Prostate gland (tissue), 2 donors: ENCODE results near the gene TMEM255A. TPM values are rescaled to one million over a fixed set of nuclear protein-coding genes. Genes with fewer than 3 reads are reported as not detected.

Source experiments
- DNase-seq: peaks from one replicate; pipeline ENCODE4 v3.0.0-alpha.2; 2019; ENCODE audit warnings: low spot score
- H3K27ac ChIP-seq, 2 donors: fragments of 200-600 bp; sonication (generic); 2 replicates each; pipeline ENCODE4 v1.5.1; 2017 to 2019
- H3K27me3 ChIP-seq: fragments of 200-600 bp; sonication (generic); replicated peaks from 2 replicates; pipeline ENCODE4 v1.5.1; 2019; ENCODE audit not compliant: insufficient read depth
- H3K36me3 ChIP-seq, 2 donors: fragments of 200-600 bp; sonication (generic); 1 replicate in 1 of 2; 2 replicates in 1 of 2; pipeline versions ENCODE4 v1.5.1 to v1.8.1; 2017 to 2019
- H3K4me1 ChIP-seq: fragments of 200-600 bp; sonication (generic); replicated peaks from 2 replicates; pipeline ENCODE4 v1.5.1; 2019
- H3K4me3 ChIP-seq, 2 donors: fragments of 200-600 bp; sonication (generic); 2 replicates each; pipeline ENCODE4 v1.5.1; 2017 to 2019
- H3K9me3 ChIP-seq: fragments of 200-600 bp; sonication (generic); 2 replicates; pipeline ENCODE4 v1.5.1; 2017
- POLR2A ChIP-seq: fragments of 450-650 bp; IDR thresholded peaks from one replicate; pipeline ENCODE4 v1.6.1; 2016; ENCODE audit warnings: antibody characterized with exemption, mild to moderate bottlenecking
- POLR2AphosphoS5 ChIP-seq: sonication (generic); formaldehyde crosslinking; IDR thresholded peaks from one replicate; pipeline ENCODE4 v1.6.1; 2017; ENCODE audit warnings: antibody characterized with exemption
- WGBS: methylation state at CpG from one replicate; pipeline ENCODE4 v1.1.5; 2018; 5-methylcytosine and 5-hydroxymethylcytosine counted together
- intact Hi-C: fragments of 100-400 bp; cut with DNase I; formaldehyde crosslinking; loops from one replicate; pipeline ENCODE4 v1.14.2; 2022
- total RNA-seq, 2 donors: library from RNA; depleted of rRNA; stranded (reverse); fragments of >200 nt; gene quantifications; one replicate each; pipeline ENCODE4 v1.1.0, GENCODE V29; 2016
- TF ChIP-seq, protein P1 (sequence below), 4 experiments: fragments of 200-600 bp in 2 of 4; fragments of 450-650 bp in 2 of 4; sonication (generic) in 2 of 4; IDR thresholded peaks; 1 replicate in 3 of 4; 2 replicates in 1 of 4; pipeline ENCODE4 v1.5.1; 2016 to 2019; ENCODE audit warnings: antibody characterized with exemption in 4 of 4, mild to moderate bottlenecking in 2 of 4, moderate library complexity in 2 of 4

TMEM255A gene
- total RNA-seq, 2 donors from 2014 or later, result 0.18 to 0.62 TPM

- no peaks in the 10 kb centered on the region for H3K27me3 ChIP-seq
- H3K9me3 ChIP-seq, result no peaks in the 10 kb centered on the region
- H3K36me3 ChIP-seq, result no peaks in the 10 kb centered on the region
- intact Hi-C loops, result no loop called here
- H3K27ac ChIP-seq, result no peak overlapping the region
- 46% methylated on average over 2 of the region's 3 CpGs for WGBS
- TF ChIP-seq POLR2AphosphoS5, result no peak
- TF ChIP-seq POLR2A, result no peak
- TF ChIP-seq, protein P1, sequence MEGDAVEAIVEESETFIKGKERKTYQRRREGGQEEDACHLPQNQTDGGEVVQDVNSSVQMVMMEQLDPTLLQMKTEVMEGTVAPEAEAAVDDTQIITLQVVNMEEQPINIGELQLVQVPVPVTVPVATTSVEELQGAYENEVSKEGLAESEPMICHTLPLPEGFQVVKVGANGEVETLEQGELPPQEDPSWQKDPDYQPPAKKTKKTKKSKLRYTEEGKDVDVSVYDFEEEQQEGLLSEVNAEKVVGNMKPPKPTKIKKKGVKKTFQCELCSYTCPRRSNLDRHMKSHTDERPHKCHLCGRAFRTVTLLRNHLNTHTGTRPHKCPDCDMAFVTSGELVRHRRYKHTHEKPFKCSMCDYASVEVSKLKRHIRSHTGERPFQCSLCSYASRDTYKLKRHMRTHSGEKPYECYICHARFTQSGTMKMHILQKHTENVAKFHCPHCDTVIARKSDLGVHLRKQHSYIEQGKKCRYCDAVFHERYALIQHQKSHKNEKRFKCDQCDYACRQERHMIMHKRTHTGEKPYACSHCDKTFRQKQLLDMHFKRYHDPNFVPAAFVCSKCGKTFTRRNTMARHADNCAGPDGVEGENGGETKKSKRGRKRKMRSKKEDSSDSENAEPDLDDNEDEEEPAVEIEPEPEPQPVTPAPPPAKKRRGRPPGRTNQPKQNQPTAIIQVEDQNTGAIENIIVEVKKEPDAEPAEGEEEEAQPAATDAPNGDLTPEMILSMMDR (IDR thresholded peaks at IDR 0.05), result no peak
- DNase-seq, result no peak
- no peaks in the 10 kb centered on the region for H3K4me1 ChIP-seq
- no peak overlapping the region for H3K4me3 ChIP-seq
Measured at GRCh38 chrX:120287513-120288112, 23.6 kb downstream of the TMEM255A start.

GRCh38 chrX:120286733-120287512 lies 24.3 kb downstream of the TMEM255A start:
- no peak for DNase-seq
- no peaks in the 10 kb centered on the region for H3K36me3 ChIP-seq
- no peak overlapping the region for H3K4me3 ChIP-seq
- H3K9me3 ChIP-seq, result no peaks in the 10 kb centered on the region
- TF ChIP-seq POLR2A (no peak), POLR2AphosphoS5 (no peak)
- TF ChIP-seq, protein P1 (IDR thresholded peaks at IDR 0.05), result no peak
- no peaks in the 10 kb centered on the region for H3K4me1 ChIP-seq
- no peaks in the 10 kb centered on the region for H3K27me3 ChIP-seq
- intact Hi-C loops, result no loop called here
- 85% methylated on average over 3 of the region's 4 CpGs for whole genome bisulfite sequencing
- H3K27ac ChIP-seq, result no peak overlapping the region

GRCh38 chrX:120282697-120283096 lies 28.6 kb downstream of the TMEM255A start:
- Histone ChIP-seq H3K4me3 (no peak overlapping the region), H3K9me3 (no peaks in the 10 kb centered on the region), H3K27ac (no peak overlapping the region), H3K27me3 (no peaks in the 10 kb centered on the region), H3K36me3 (no peaks in the 10 kb centered on the region), H3K4me1 (no peaks in the 10 kb centered on the region)
- intact Hi-C loops, result no loop called here
- TF ChIP-seq POLR2A, result no peak
- TF ChIP-seq, protein P1 (IDR thresholded peaks at IDR 0.05), result no peak
- no peak for TF ChIP-seq POLR2AphosphoS5
- 82% methylated on average over 1 of the region's 1 CpG for WGBS
- DNase-seq, result no peak

GRCh38 chrX:120281761-120282160 lies 29.5 kb downstream of the TMEM255A start:
- WGBS, result 48% methylated on average over 4 of the region's 4 CpGs
- no peaks in the 10 kb centered on the region for H3K27me3 ChIP-seq
- no peak overlapping the region for H3K4me3 ChIP-seq
- no peak overlapping the region for H3K27ac ChIP-seq
- no peak for DNase-seq
- H3K9me3 ChIP-seq, result no peaks in the 10 kb centered on the region
- H3K36me3 ChIP-seq, result no peaks in the 10 kb centered on the region
- no peak for TF ChIP-seq POLR2AphosphoS5
- H3K4me1 ChIP-seq, result no peaks in the 10 kb centered on the region
- intact Hi-C loops, result no loop called here

GRCh38 chrX:120281021-120281624 lies 30.1 kb downstream of the TMEM255A start:
- no peaks in the 10 kb centered on the region for H3K4me1 ChIP-seq
- H3K27me3 ChIP-seq, result no peaks in the 10 kb centered on the region
- DNase-seq, result no peak
- intact Hi-C loops, result no loop called here
- 87% methylated on average over 10 of the region's 10 CpGs for WGBS
- H3K9me3 ChIP-seq, result no peaks in the 10 kb centered on the region
- no peak overlapping the region for H3K27ac ChIP-seq
- H3K36me3 ChIP-seq, result no peaks in the 10 kb centered on the region
- TF ChIP-seq, protein P1 (IDR thresholded peaks at IDR 0.05), result no peak
- TF ChIP-seq POLR2AphosphoS5 (no peak), POLR2A (no peak)
- no peak overlapping the region for H3K4me3 ChIP-seq
